Hepatocyte (in vitro differentiated cells): ENCODE results near the gene DLEC1.

Source experiments
- EZH2phosphoT487 ChIP-seq: fragments of 200-600 bp; sonication (generic); IDR thresholded peaks from one replicate; pipeline ENCODE4 v1.6.1; 2018; ENCODE audit warnings: antibody characterized with exemption, mild to moderate bottlenecking, low read depth, moderate library complexity; ENCODE audit not compliant: unreplicated experiment, severe bottlenecking
- TF ChIP-seq, protein P1 (sequence below): fragments of 200-600 bp; sonication (generic); IDR thresholded peaks from 2 replicates; pipeline ENCODE4 v1.5.1; 2016; ENCODE audit warnings: antibody characterized with exemption, mild to moderate bottlenecking; ENCODE audit not compliant: poor library complexity

DNA sequence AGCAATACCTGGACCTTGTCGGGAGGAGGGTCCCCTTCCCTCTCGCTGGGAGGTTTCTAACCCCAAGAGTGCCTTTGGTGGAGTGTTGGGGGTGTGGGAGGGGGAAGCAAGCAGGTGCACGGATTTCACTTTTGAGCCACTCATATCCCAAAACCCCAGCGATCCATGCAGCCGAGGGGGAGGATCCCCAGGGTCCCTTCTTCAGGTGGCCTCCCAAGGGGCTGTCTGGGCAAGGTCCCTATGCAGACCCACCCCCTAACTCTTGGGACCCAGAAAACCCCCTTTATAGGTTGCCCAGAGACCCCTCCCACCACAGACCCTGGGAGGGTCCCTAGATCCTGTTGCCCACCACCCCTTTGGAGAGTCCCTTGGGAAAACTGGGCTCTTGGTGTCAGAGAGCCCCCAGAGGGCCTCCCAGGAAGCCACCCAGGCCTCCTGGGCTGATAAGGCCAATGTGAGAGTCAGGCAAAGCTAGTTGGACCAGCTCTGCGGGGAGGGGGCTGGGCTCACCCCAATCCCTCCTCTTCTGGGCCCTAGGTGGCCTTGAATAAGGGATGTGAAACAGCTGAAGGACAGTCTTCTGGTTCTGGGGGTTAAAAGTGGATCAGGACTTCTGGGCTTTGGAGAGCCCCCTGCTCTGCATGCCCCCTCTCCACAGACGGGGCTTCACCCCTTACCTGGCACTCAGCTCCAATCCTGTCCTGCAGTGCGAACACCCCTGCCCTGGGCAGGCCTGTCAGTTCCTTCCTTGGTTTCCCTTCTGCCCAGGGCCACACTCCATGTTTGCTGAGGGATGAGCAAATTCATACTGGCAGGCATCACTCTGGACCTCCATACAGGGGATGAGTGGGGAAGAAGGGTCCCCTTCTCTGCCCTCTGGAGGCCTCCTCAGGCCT is 8.6 kb upstream of the DLEC1 start:
- TF ChIP-seq, protein P1, sequence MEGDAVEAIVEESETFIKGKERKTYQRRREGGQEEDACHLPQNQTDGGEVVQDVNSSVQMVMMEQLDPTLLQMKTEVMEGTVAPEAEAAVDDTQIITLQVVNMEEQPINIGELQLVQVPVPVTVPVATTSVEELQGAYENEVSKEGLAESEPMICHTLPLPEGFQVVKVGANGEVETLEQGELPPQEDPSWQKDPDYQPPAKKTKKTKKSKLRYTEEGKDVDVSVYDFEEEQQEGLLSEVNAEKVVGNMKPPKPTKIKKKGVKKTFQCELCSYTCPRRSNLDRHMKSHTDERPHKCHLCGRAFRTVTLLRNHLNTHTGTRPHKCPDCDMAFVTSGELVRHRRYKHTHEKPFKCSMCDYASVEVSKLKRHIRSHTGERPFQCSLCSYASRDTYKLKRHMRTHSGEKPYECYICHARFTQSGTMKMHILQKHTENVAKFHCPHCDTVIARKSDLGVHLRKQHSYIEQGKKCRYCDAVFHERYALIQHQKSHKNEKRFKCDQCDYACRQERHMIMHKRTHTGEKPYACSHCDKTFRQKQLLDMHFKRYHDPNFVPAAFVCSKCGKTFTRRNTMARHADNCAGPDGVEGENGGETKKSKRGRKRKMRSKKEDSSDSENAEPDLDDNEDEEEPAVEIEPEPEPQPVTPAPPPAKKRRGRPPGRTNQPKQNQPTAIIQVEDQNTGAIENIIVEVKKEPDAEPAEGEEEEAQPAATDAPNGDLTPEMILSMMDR, result no peak
- TF ChIP-seq EZH2phosphoT487, result no peak
